Putamen (tissue), 1 donor: ENCODE results near the gene TCF4.
A peak's percentile ranks its signal among the peaks of the same experiment; 100 is the strongest.

Experiments used
- DNase-seq: peaks from one replicate; pipeline ENCODE4 v3.0.0-alpha.2; 2016; ENCODE audit warnings: low spot score

TCF4 gene

DNA sequence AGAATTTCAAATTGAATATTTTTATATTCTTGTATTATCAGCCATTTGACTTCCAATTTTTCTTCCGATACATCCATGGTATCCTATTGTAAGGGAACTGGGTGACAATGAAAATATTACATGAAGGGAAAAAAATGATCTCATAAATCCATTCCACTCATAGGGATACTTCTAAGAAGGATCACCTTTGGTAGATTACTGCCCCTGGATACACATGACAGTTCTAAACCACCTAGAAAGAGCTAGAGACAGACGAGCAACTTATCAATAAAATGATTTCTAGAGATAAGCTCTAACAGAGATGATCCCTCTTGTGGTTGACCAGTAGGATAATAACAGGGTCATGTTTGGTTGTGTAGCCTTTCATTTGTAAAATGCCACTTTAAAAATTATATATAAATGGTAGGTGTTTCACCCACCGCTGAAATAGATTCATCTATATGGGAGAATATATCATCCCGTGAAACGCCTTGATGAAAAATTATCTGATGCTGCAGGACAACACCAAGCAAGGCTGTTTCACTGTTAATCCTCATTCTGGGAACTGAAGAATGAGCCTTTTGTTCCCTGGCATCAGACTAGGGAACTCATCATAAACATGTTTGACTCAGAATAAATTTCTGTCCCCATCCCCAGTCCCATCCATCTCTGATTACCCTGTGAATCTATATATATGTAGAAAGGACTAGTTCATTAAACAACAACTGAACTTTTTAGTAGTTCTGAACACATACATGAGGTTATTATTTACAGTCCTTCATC is 180.0 kb downstream of the TCF4 start:
- peak; percentile 87 for DNase-seq

DNA sequence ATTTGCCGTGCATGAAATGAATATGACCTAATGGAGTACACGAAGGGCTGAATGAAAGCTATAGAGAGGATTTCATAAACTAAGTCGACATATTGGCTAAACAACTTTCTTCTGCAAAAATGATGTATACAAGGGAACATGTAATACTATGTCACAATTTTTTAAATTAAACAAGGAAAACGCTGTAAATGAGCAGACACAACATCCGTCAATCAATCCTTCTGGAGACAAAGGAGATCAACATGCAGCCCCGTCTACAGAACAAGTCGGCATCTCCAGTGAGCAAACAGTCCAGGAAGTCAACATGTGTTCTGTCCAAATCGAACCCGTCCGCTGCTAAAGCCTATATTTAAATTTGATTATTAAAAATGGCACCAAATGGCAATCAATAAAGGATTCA is 180.8 kb downstream of the TCF4 start:
- DNase-seq = peak; percentile 66

DNA sequence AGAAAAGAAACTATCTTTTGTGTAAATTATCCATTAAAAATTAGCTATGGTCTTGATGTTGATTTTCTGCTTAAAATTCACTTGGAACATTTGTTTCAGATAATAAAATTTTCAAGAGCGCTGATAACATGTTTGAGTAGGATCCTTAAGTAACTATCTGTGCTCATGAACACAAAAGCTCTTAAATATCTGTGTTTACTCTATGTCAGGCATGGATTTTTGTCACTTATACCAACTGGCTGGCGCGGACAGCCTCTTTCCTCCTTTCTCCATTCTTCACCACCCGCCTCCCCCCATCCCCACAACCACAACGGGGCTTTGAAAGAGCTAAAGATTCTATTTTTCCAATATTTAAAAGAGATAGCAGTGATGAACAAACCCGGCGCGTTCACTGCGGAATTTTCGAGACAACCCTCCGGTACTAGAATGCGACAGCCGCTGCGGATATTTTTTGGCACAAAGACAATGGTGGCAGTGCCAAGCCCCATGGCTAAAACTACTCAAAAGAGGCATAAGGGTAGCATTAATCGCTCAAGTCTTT is 181.5 kb downstream of the TCF4 start:
- DNase-seq = peak; percentile 72

DNA sequence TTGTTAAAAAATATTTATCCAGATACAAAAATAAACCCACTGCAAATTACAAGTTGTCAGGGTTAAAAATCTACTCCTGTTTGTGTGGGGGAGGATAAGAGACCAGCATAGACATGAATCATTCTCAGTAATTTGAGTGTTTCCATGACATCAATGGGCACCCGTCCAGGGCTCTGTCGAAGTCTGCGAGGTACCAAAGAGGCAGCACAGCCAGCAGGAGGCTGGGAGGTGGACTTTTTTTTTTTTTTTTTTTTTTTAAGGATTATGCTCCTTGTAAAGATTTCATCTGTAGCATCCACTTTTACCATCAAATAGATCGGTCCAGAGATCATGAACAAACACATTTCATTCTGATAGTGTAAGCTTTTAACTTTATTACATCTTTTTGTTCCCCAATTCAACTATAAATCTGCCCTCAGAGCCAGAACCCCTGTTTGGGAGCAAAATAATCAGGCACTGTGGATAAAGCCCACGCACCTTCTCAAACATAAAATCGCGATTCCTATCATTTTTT is 182.0 kb downstream of the TCF4 start:
- peak; percentile 89 for DNase-seq

DNA sequence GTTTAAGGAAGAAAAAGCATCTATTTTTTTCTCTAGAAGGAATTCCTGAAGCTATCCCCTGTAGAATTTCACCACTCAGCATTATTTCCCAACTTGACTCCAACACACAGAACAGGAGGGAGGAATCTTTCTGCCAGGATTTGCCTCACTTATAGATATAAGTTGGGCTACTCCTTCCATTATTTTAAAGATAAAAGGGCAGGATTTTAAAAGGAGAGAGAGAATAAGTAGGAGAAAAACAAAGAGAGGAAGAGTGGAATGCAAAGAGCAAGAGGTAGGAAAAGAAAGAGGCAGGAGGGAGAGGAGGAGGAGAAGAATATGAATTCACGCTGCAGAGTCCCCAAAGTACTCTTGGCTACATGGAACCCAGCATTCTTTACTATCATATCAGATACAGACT is 182.5 kb downstream of the TCF4 start:
- DNase-seq = no peak

DNA sequence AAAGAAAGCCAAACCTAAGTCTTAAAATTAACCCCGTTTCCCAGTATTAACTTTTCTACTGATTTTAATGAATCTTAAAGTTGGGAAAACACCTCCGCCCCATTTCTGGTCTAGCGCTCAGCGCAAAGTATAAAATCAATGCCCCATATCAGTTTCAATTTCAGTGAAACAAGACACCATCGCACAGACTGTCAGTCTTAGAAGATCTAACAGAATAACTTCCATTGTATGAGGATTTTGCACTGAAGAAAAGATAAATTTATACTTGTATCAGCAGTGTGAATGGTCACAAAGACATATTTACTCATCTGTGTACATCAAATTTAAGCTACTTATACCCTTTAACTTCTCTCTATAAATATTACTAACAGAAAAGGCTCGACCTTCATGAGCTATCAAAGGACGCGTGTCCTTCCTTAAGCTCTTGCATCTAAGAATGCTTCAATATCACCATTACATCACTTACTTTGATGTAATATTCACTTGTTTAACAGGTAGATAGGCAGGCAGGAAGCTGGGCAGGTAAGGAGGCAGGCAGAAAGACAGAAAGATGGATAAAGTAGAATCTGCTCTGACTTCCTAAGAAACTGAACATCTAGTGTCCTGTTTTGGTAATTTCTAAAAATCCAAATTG is 183.0 kb downstream of the TCF4 start:
- no peak for DNase-seq

DNA sequence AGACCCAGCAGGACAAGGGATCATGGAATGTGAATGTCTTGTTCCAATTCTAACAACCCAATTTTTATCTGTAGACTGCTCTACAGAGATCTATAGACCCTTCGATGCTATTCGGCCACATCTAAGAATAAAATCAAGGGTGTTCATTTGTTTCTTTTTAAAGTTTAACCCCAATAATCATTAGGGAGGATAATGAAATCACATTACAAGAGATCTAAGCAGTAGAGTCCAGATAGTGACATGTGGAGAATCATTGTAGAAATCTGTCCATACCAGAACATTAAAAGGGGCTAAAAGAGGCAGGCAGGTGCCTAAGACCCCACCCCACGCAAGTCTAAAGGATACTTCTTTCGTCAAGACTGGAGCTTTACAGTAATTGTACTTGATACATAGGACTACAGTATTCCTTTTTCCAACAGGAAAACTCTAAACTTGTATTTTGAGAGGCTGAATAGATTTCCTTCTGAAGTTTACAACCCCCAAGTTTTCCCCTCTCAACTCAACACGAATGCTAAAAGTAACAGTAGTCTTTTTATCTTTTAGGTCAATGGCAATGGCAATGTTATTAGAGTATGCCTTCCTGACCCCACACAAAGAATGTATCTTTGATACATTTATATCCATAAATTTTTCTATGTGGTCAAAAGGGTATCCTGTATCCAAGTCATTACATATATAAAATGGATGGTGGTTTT is 183.7 kb downstream of the TCF4 start:
- no peak for DNase-seq

DNA sequence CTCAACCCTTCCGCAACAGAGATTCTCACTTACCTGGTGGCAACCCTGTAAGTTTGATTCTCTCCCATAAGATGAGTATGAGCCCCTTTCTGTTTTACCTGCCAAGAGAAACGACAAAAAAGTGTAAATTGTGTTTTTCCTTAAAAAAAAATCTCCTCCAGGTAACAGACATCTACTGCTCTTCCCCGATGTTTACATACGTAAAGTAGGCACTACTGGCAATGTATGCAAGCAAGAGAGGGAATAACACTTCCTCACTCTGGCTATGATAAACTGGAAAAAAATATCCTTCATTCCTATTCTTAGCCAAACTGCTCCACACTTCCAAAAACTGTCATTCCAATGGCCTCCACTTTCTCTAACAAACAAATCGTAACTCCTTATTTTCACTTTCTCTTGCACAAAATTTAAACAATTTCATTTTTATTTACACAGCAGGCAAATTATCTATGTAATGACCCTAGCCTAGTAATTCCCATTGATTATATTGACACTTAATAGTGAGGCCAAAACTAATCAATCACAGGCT is 184.5 kb downstream of the TCF4 start:
- no peak for DNase-seq

DNA sequence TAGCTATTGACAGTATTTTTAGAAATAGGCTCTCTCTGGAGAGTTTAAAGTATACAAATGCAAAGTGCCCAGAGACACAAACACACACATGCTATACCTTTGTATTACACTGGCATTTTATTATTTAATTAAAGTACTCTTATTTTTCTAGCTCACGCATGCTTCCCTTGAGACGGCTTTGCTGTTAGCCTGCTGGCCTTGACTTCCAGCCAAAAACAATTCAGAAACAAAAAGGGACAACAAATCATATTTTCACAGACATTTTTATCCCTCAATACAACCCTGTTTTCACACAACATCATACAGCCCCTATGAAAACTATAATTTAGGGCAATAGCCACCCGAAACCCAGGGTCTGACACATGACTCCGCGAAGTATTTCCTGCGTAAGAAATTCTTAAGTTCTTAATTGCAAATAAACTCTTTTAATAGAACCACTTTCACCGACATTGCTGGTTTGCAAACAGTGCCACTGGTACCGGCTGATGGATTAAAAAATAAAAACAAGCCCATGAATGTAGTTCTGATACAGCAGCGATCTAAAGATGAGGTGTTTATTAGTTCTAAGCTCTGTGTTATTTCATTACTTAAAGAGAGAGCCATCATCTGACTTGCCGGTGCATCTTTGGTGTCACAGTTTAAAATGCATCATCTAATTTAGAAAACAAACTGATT is 185.1 kb downstream of the TCF4 start:
- DNase-seq = no peak

DNA sequence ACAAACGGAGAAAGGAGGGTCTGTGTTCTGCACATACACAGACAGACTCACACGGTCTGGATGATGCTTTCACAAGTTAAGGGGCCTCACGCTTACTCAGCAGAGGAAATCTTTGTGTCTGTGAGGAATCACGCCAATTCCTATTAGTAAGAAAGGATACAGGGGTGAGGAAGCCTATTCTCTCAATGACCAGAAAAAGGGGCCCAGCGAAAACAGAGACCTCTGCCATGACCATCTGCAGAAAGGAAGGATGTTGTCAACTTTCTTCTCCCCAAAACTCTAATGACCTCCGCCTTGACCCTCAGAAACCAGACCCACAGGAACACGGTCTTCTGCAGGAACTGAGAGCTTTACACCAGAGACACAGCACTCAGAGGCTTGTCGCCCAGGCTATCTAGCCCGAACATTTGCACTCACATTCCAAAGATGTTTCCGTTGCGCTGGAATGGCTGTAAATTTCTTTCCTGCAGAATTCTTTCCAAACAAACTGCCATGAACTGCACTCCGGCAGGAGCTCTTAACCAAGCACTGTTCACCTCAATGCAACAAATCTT is 186.3 kb downstream of the TCF4 start:
- no peak for DNase-seq

DNA sequence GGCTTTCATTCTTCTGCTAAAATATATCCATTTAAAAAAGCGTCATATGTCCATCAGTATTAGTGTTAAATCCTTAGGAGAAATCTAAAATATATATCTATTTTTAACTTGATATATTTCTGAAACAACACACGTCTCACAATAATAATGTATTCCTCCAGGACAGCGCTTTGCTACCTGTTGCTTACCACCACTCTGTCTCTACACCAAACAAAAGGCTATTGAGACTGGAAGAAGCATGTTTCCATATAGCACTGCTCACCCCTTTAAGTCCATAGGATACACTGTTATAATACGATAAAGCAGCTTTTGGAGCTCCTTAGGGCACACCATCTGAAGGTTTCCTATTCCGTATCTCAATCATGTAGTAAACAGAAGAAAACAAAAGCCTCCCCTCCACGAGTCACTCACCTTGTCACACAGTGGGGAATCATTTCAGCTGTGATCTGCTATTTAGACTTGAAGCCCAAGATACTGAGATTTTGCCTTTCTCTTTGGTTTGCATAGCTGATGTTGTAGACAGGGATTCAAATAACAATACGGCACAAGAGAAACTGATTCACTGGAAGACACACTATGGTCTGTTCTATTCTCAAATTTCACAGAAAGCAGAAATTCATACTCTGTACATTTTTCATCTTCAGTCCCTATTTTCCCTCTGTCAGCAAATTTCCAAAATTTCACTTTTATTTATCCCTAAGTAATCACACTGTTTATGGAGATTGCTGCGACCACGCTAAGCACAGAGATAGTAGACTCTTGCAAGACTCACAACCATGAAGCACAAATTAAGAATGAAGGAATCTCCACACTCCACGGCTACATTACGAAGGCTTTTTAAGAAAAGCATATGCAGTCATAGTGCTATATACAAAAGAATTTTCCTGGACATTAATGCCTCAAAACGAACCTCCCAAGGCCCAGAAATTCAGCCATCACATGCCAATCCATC is 187.1 kb downstream of the TCF4 start:
- no peak for DNase-seq

DNA sequence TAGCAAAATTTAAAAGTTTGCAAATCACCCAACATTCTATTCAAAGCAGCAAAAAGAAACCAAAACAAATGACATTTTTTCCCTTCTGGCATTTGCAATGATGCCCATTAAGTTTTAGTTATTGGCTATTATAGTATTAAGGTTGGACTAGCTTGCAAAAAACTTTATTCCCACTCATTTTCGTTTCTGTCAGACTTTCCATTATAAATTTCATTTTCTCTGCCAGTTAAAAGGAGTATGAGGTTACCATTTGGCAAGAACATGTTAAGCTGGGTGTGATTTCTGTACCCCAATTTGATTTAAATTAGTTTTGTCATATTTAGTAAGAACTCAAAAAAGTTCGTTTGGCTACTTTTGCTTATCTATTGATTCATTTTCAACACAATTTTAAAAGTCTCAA is 187.9 kb downstream of the TCF4 start:
- DNase-seq = no peak

DNA sequence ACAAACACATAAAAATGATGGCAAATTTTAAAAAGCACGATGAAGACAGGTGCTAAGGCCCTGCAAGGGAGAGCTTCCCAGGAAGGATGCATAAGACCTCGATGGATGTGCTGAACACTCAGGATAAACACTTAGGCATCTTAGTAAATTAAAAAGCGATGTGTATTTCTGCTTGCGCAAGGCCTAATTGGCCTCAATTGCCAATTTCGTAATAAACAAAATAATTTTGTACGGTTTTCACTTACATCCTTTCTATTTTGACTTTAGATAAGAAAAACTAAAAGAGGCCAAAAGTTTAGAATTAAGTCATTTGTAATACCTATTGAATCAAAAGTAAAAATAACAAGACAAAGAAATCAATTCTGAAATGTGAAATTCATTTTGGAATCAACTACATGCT is 189.1 kb downstream of the TCF4 start:
- DNase-seq = no peak

DNA sequence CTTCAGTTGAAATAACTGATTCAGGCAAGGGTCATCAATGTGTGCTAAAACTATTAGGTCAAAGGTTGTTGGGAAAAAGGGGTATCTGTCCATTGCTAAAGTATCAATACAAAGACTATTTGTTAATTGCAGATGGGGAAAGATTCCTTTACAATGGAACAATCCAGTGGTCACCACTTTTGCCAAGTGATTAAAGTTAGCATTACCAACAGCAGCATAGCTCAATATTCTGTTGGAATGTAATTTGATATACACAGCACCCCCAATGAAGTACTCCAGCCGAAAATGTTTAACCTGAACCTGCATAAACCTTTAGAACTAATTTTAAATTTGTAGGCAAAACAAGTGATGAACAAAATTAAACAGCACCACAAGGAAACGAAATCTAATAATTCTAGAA is 191.0 kb downstream of the TCF4 start:
- DNase-seq = no peak

DNA sequence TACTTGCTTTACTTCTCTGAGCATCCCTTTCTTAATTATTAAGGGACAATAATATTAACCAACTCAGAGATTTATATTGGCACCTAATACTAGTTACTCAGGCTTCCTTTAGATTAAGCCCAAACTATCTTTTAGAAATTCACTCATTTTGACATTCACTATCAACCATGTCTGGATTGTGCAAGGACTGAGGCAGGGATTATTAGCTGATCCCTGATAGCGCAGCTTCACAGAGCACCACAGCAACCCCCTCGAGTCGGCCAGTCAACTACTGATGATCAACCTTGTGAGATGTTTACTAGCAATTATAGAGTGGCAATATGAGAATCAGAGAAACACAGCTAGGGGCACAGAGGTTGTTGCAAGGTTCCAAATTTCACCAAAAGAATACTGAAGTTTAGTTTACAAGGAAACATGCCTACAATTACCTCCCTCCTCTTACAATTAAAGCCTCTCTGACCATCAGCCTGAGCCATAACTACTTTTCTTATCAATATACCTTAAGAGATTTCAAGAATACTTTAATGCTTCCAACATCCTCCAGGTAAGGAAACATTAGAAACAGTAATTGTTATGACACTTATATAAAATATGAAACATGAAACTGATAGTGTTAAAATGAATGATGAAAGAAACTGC is 191.6 kb downstream of the TCF4 start:
- no peak for DNase-seq

DNA sequence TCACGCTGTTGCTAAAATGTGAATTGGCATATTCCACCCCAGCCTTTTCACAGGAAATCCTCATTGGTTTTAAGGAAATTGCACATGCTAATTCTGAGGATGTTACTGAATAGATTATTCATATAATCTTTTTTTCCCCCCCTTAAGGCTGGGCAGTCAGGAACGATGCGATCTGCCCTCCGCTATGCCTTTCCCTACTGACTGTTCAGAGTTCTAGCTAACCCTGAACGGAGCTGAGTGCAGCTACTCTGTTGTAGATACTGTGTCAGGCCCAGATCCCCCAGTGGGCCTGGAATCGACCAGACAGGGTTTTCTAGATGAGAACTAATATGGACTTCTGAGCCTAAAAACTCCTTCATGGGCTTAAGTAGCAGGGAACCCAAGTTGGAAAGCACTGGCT is 192.2 kb downstream of the TCF4 start:
- no peak for DNase-seq

DNA sequence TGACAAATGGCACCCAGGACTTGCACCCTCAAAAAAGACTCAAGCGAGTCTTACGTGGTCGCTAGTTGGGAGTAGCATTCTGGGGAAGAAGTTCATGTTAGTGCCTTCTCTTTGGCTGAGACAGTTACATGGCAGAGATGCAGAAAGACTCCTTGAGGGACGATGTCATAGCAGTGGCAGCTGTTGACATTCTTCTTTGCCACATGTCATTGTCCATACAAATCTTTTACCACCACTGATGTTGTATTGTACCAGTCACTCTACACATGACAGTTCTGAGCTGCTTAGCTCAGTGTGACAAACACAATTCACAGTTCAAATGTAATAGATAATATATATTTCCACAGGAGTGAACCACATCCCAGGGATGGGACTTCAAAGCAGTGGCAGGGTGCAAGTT is 197.1 kb downstream of the TCF4 start:
- DNase-seq = no peak

DNA sequence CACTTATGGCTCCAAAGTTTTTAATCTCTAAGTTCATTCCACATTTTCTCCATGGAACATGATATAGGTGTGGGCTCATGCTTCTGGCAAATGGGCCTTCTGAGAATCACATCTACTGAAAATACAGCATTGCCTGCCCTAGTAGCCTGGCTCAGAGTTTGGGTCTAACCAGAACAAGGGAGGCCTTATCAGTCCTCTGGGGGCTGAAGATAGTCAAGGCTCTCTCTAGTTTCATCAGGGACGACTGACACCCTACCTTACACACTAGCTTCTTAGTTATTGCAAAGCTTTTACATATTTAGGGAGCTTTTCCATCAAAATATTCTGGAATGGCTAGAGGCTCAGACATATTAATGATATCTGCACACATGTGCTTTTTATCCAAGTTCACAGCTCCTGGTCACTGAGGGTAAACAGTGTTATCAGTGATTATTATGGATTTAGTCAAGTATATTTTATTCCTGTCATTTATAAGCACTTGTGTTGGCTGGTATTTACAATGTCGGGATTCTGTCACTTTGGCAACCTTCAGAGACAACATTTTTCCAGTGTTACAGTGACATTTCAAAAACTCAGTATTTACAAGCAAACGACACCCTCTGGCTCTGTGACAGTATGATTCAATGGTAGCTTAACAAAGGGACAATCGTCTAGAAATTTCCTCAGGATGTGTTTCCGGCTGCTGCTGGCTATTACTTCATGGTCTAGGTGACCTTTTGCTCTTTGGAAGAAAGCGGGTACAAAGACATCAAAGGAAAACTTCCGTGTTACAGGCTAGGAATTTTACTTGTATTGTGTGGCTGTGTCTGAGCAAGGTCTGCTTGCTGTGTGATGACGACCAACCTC is 200.6 kb downstream of the TCF4 start:
- no peak for DNase-seq

DNA sequence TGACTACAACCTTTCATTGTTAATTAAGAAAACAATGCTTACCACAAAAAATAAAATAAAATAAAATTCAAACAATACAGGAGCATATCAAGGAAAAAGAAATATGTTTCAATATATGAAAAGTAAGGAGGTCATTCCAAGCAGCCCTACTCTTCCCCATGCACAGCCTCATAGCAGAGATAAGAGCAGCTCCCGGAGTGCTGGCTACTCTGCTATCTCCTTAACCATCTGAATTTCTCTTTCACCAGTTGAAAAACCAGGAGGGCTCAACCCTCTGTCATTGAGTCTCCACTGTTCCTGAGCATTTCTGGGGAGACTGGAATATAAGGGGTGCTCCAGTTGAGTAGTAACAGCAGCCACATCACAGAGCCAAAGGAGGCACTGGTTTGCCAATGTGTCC is 201.4 kb downstream of the TCF4 start:
- no peak for DNase-seq
